ENCODE data around the gene SMCO2. TPM values are rescaled to one million over a fixed set of nuclear protein-coding genes. Genes with fewer than 3 reads are reported as not detected.

SMCO2 gene
- total and polyA plus RNA-seq, 2 of the 4 experiments (the other 2 are of a cell fraction), result 0.19 TPM; not detected in 1

DNA sequence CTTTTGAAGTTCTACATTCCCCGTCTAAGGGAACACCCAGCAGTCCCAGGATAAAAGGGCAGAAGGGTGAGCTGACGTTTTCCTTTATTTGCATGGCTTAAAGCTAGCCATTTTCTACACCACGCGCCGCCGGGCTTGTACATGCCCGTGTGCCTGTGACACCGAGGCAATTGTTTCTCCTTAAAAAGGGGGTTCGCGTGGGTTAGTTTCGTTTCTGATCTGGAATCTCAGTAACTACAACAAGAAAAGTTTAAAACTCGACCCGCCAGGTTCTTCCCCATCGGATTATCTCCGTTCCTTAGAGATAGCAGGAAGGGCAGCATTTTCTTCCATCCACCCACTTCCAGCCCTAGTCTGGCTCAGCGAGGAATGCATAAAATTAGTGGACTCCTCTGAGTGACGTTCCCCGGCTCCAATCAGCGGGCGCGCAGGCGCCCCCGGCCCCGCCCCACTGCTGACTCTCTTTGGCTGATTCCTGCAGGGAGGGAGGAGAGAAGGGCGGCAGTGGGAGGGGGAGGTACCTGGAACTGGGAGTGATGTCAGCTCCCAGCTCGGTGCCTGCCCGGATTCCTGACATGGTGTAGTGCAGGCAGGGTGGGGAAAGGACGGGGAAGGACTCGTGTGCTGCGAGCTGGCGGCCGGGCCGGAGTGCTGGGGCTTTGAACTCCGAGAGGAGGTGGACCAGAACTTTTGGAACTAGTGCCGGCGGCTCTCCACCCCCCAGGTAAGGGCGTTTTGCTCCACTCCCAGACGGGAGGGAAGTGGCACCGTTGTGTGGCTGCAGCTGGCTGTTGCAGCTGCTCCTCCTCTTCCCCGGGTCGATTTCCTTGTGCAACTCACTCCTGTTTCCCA lies 77.3 kb downstream of the SMCO2 start, which contains the start of gene PPFIBP1:
Gene PPFIBP1 (plus strand): TSS at position 565 of the 852 bp plus-strand sequence. CDS start 109,191 bp downstream, outside the sequence.
- H3K79me1 ChIP-seq (ENCODE audit: low read depth in 1 of 2, low read length in 2 of 2), result peaks cover 2 to 46% of the 10 kb centered on the region in 2 experiments; a peak in 2 of 4 replicates
- H2AK5ac ChIP-seq (ENCODE audit: low read depth, low read length), result peak within 1 kb of the TSS; percentile 47; the same call in 1 of the 2 replicates
- peak within 1 kb of the TSS; percentile 99 for H3K4me2 ChIP-seq (ENCODE audit: low read depth, low read length)
- peak within 1 kb of the TSS; percentile 79 for H4K5ac ChIP-seq (ENCODE audit: low read depth, low read length)
- intact Hi-C loops (cut with micrococcal nuclease), result loop anchor here (1.0 to 5.0 kb wide), 4 partner anchors 19 to 182 kb away; no protein-coding TSS in a partner anchor
- TF ChIP-seq MXI1 (IDR thresholded peaks at IDR 0.05; ENCODE audit: borderline replicate concordance, low read depth, low read length), result peak; percentile 81; the same call in 1 of the 2 replicates
- TF ChIP-seq, protein P1, sequence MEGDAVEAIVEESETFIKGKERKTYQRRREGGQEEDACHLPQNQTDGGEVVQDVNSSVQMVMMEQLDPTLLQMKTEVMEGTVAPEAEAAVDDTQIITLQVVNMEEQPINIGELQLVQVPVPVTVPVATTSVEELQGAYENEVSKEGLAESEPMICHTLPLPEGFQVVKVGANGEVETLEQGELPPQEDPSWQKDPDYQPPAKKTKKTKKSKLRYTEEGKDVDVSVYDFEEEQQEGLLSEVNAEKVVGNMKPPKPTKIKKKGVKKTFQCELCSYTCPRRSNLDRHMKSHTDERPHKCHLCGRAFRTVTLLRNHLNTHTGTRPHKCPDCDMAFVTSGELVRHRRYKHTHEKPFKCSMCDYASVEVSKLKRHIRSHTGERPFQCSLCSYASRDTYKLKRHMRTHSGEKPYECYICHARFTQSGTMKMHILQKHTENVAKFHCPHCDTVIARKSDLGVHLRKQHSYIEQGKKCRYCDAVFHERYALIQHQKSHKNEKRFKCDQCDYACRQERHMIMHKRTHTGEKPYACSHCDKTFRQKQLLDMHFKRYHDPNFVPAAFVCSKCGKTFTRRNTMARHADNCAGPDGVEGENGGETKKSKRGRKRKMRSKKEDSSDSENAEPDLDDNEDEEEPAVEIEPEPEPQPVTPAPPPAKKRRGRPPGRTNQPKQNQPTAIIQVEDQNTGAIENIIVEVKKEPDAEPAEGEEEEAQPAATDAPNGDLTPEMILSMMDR (conservative IDR thresholded peaks at IDR 0.05; ENCODE audit: low read depth, low read length), result peak; percentile 24; the same call in 1 of the 2 replicates
- TF ChIP-seq NFE2L2 (IDR thresholded peaks at IDR 0.05; ENCODE audit: low read depth, low read length), result no peak
- TF ChIP-seq MAFK (IDR thresholded peaks at IDR 0.05; ENCODE audit: low read depth, low read length), result no peak; the same call in 1 of the 2 replicates
- TF ChIP-seq FOS (IDR thresholded peaks at IDR 0.05; ENCODE audit: low read depth, low read length), result peak; percentile 44; the same call in 1 of the 2 replicates
- TF ChIP-seq SMC3 (IDR thresholded peaks at IDR 0.05; ENCODE audit: low read depth, low read length), result 0 out of 2 replicates have a peak, but pooled peaks have one; percentile 12
- TF ChIP-seq, protein P2, sequence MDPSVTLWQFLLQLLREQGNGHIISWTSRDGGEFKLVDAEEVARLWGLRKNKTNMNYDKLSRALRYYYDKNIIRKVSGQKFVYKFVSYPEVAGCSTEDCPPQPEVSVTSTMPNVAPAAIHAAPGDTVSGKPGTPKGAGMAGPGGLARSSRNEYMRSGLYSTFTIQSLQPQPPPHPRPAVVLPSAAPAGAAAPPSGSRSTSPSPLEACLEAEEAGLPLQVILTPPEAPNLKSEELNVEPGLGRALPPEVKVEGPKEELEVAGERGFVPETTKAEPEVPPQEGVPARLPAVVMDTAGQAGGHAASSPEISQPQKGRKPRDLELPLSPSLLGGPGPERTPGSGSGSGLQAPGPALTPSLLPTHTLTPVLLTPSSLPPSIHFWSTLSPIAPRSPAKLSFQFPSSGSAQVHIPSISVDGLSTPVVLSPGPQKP (IDR thresholded peaks at IDR 0.05; ENCODE audit: borderline replicate concordance, low read depth, low read length), result no peak
- TF ChIP-seq MAZ (IDR thresholded peaks at IDR 0.05; ENCODE audit: borderline replicate concordance, low read depth, low read length), result peak; percentile 98
- TF ChIP-seq, protein P3, sequence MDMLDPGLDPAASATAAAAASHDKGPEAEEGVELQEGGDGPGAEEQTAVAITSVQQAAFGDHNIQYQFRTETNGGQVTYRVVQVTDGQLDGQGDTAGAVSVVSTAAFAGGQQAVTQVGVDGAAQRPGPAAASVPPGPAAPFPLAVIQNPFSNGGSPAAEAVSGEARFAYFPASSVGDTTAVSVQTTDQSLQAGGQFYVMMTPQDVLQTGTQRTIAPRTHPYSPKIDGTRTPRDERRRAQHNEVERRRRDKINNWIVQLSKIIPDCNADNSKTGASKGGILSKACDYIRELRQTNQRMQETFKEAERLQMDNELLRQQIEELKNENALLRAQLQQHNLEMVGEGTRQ (IDR thresholded peaks at IDR 0.05; ENCODE audit: low read depth, low read length), result no peak
- peak; percentile 90 for TF ChIP-seq POLR2A (IDR thresholded peaks at IDR 0.05; ENCODE audit: low read depth, low read length)
- TF ChIP-seq CEBPB (IDR thresholded peaks at IDR 0.05; ENCODE audit: low read depth, low read length), result peak; percentile 76
- peak; percentile 35 for TF ChIP-seq RAD21 (IDR thresholded peaks at IDR 0.05; ENCODE audit: low read length)
- H2BK15ac ChIP-seq (ENCODE audit: low read depth, low read length), result peak within 1 kb of the TSS; percentile 66
- H3K36me3 ChIP-seq (ENCODE audit: control insufficient read depth, insufficient read depth, low read length), result no peaks in the 10 kb centered on the region
- H3K27ac ChIP-seq (ENCODE audit: insufficient read depth, low read length), result peak within 1 kb of the TSS; percentile 91
- dilution Hi-C loops (cut with HindIII; ENCODE audit: low sequenced_read_pairs, unreplicated experiment), result no loop called here
- H4K8ac ChIP-seq (ENCODE audit: low read depth in 2 of 2, low read length in 2 of 2), result peak within 1 kb of the TSS; percentile 87 to 89
- in situ Hi-C loops (cut with MboI; ENCODE audit: low sequenced_read_pairs), result no loop called here
- peak within 1 kb of the TSS; percentile 70 for H2BK120ac ChIP-seq (ENCODE audit: low read depth, low read length)
- peaks cover 10% of the 10 kb centered on the region for H3K4me1 ChIP-seq (ENCODE audit: control insufficient read depth, insufficient read depth, low read length)
- DNase-seq (peak; percentile 97), ATAC-seq (ENCODE audit: low read depth) (peak; percentile 98)
- POLR2A ChIA-PET (ENCODE audit: unreplicated experiment), result interaction anchor here (0.8 to 1.0 kb wide), 2 partner anchors 18 to 19 kb away, joined by 3 to 7 read pairs; no protein-coding TSS in a partner anchor
- H3K14ac ChIP-seq (replicated peaks; ENCODE audit: low read depth, low read length), result peak within 1 kb of the TSS; percentile 98
- no peaks in the 10 kb centered on the region for H3K9me3 ChIP-seq (ENCODE audit: control insufficient read depth, insufficient read depth, low read length)
- peaks cover 4% of the 10 kb centered on the region; the same call in 1 of the 2 replicates for H4K20me1 ChIP-seq (ENCODE audit: insufficient read depth, low read length)
- H4K91ac ChIP-seq (ENCODE audit: insufficient read depth, low read depth, low read length), result peak within 1 kb of the TSS; percentile 84
- no peaks in the 10 kb centered on the region for H3K27me3 ChIP-seq (ENCODE audit: control insufficient read depth, insufficient read depth, low read length)
- peak within 1 kb of the TSS; percentile 93 for H3K56ac ChIP-seq (ENCODE audit: extremely low read depth, insufficient read depth, low read length)
- peak within 1 kb of the TSS; percentile 97 for H2AK9ac ChIP-seq (replicated peaks; ENCODE audit: low read depth, low read length, poor library complexity)
- peak within 1 kb of the TSS; percentile 86 for H3K18ac ChIP-seq (ENCODE audit: low read depth, low read length)
- peak within 1 kb of the TSS; percentile 86 for H3K23ac ChIP-seq (ENCODE audit: low read depth, low read length)
- H3K4me3 ChIP-seq (ENCODE audit: insufficient read depth, low read depth, low read length), result peak within 1 kb of the TSS; percentile 84
- H3K9me1 ChIP-seq (ENCODE audit: insufficient read depth, low read length), result peaks cover 6% of the 10 kb centered on the region
- no TSS peak for BruUV-seq (replicated peaks)
- peak within 1 kb of the TSS; percentile 89 for H3K4ac ChIP-seq (ENCODE audit: low read depth, low read length)
- H2BK5ac ChIP-seq (ENCODE audit: low read depth, low read length, poor library complexity, severe bottlenecking), result peak within 1 kb of the TSS; percentile 92
- 0% methylated on average over 16 of the region's 41 CpGs; no CpG with 5 or more reads in 1 of the 2 experiments for WGBS, 2 experiments (ENCODE audit: extremely low coverage in 2 of 2, insufficient read length in 1 of 2)
- CTCF ChIA-PET, result interaction anchor here (1.2 to 1.8 kb wide), 2 partner anchors 32 to 89 kb away, joined by 3 to 9 read pairs; no protein-coding TSS in a partner anchor
- H2BK20ac ChIP-seq (ENCODE audit: low read depth, low read length), result peak within 1 kb of the TSS; percentile 60
- peak within 1 kb of the TSS; percentile 96 for H2AFZ ChIP-seq (replicated peaks; ENCODE audit: low read length, poor library complexity)
- peak within 1 kb of the TSS; percentile 92 for H3K9ac ChIP-seq (ENCODE audit: low read depth, low read length)
